Gastroesophageal sphincter (tissue), 3 donors: ENCODE results near the gene NUCB1.

Experiments
- CTCF ChIP-seq, 4 experiments: fragments of 200-600 bp in 2 of 4; fragments of 450-650 bp in 2 of 4; sonication (generic) in 1 of 4; IDR thresholded peaks; one replicate each; pipeline ENCODE4 v1.5.1; 2017 to 2019; ENCODE audit warnings: antibody characterized with exemption in 4 of 4, mild to moderate bottlenecking in 2 of 4, moderate library complexity in 2 of 4
- EP300 ChIP-seq: sonication (generic); formaldehyde crosslinking; IDR thresholded peaks from one replicate; pipeline ENCODE4 v1.6.1; 2017; ENCODE audit warnings: antibody characterized with exemption, mild to moderate bottlenecking
- POLR2A ChIP-seq, 2 donors: fragments of 450-650 bp; IDR thresholded peaks; one replicate each; pipeline ENCODE4 v1.6.1; 2017; ENCODE audit warnings: antibody characterized with exemption in 2 of 2, mild to moderate bottlenecking in 2 of 2, moderate library complexity in 1 of 2

DNA sequence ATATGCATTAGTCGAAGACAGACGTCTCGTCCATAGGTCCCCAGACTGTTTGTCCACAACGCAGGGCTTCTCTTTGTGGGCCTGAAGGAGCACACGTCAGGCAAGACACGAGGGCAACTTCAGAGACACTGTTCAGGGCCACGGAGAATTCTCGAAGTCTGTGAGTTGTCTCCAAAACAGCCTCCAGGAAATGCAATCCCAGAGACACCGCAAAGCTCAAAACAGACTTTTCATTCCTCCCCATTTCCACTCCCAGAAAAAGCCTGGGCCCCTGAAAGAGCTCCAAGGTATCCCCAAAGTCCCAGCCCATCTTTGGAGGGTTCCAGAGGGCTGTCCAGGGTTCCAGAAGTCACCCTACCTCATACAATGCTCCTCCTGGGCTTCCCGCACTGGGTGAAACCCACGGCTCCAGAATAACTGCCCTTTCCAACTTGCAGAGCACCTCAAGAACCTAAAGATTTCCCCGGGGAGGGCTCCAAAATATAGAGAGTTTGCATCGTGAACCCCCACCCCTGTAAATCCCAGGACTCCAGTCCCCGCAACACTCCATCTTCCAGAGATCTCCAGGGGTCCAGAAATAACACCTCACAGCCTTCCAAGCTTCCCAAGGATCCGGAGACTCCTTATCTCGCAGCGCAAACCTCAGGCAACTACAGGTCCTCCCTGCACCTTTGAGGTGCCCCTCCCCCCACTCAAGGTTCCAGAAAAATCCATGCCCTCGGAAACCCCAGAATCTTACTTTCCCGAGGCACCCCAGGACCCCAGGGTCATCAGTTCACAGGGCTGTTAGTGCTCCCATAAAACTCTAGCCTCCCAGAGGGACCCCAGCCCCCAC is 64.3 kb downstream of the NUCB1 start:
- TF ChIP-seq CTCF (IDR thresholded peaks at IDR 0.05) (no peak), POLR2A (IDR thresholded peaks at IDR 0.05) (no peak), EP300 (no peak)
